ENCODE measurements around the gene ESR2.
"Not testable (repeated sequence)": the region's sequence is repeated elsewhere in the genome, so short reads cannot be mapped to it uniquely, and the experiment has no call there.

ESR2 gene

DNA sequence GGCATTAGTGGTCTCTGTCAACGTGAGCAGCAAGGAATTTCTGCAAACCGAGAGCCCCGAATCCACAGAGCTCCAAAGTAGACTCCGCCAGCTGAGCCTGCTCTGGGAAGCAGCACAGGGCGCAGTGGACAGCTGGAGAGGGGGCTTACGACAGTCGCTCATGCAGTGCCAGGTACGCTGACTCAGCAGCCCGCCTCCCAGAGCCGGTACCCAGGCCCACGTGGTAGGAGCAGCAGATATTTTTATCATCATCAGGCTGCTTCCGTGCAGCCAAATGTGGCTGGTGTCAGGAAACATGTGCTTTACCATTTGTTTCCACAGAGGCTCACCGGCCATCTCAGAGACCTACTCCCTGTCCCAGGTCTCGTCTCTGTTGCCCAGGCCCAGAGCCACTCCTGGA is 73.7 kb downstream of the ESR2 start:
- DNase-seq (ENCODE audit: low read depth) = no peak

DNA sequence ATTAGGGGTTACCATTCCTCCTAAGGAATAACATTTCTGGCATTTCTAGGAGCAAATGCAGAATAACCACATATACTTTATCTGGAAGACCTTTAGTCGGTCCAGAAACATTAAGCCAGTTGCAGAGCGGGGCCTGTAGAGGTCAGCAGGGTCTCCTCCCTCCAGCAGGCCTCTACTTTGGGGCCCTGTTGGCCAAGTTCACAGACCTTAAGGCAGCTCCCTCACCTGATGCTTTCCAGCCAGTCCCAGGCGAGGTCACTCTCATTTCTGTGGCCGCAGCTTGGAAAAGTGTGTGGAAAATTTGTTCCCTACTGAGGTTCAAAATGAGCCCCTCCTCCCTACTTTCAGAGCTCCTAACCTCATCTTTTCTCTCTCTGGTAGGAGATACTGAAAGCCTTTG is 74.1 kb downstream of the ESR2 start:
- DNase-seq (ENCODE audit: low read depth) = no peak

- no peak for DNase-seq (ENCODE audit: low read depth)
Observed at GRCh38 chr14:64218344-64219240, 75.6 kb downstream of the ESR2 start.

- no peak for DNase-seq (ENCODE audit: low read depth)
Observed at GRCh38 chr14:64217834-64218233, 76.3 kb downstream of the ESR2 start.

DNA sequence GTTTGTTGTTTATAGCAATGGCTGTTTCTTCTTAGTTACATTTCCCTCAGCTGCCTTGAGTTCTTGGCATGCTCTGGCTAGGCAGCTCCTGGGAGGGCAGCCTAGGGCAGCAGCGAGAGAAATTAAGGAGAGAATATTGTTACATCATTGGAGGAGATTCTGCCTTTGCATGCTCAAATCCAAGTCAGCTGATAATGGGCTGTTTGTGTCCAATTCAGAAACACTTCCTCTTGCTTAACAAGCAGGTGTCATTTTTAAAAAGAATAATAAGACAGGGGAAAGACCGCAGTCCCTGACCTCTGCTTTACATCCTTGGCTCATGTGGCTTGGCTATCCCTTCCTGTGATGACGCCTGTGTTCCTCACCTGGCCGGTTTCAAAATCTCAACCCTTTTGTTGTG is 76.9 kb downstream of the ESR2 start:
- DNase-seq (ENCODE audit: low read depth) = no peak

GRCh38 chr14:64215978-64216377 is 78.2 kb downstream of the ESR2 start:
- DNase-seq (ENCODE audit: low read depth) = no peak

- no peak for DNase-seq (ENCODE audit: low read depth)
Observed at GRCh38 chr14:64215274-64215673, 78.9 kb downstream of the ESR2 start.

DNA sequence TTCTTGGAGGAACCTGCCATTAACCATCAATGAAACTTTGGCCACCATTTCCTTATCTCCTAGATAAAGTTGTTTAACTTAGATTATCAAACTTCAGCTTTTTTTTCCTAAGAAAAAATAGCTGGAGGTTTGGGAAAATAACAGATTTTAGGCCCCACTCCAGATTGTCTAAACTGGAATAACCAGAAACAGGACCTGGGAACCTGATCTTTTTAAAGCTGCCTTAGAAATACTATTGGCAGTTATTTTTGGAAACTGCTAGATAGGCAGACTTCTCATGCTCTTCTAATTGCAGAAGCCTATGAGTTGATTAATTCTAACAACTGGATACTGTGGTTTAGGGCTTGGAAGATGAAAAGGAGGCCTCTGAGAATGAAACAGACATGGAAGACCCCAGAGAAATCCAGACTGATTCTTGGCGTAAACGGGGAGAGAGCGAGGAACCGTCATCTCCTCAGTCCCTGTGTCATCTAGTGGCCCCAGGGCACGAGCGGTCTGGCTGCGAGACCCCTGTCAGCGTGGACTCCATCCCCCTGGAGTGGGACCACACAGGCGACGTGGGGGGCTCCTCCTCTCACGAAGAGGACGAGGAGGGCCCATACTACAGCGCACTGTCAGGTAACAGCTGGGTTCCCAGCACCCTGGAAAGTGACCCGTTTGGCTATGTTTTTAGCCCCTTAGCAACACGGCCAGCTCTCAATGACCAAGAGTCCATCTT is 80.2 kb downstream of the ESR2 start:
- DNase-seq (ENCODE audit: low read depth) = no peak

- DNase-seq (ENCODE audit: low read depth) = no peak
Observed at GRCh38 chr14:64213086-64213485, 81.1 kb downstream of the ESR2 start.

- DNase-seq (ENCODE audit: low read depth) = no peak
Observed at GRCh38 chr14:64212666-64213065, 81.5 kb downstream of the ESR2 start.

DNA sequence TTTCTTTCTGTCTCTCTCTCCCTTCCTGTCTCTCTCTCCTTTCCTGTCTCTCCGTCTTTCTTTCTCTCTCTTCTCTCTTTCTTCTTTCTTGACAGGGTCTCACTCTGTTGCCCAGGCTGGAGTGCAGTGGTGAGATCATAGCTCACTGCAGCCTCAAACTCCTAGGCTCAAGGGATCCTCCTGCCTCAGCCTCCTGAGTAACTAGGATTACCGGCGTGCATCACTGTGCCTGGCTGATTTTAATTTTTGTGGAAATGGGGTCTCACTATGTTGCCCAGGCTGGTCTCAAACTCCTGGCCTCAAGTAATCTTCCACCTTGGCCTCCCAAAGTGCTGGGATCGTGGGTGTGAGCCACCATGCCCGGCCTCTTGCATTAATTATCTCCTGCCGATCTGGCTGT is 83.3 kb downstream of the ESR2 start:
- DNase-seq (ENCODE audit: low read depth) = not testable (repeated sequence)

DNA sequence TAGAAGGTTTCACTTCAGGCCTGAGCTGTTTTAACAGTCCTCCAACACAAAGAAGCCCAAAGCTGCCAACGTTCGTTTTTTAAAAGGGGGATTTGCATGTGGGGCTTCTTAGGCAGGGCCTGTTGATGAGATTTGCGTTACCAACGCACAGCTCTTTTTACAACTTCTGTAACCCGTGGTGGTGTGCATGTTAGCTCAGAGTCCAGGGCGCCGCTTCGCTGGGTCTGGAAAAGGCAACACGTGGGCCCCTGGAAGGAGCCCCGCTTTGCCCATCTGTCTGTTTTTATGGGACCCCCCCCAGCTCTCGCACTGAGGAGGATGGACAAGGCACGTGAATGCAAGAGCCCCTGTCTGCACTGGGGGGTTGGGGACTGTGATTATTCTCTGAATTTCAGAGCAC is 84.0 kb downstream of the ESR2 start:
- no peak for DNase-seq (ENCODE audit: low read depth)

GRCh38 chr14:64209444-64210131 is 84.6 kb downstream of the ESR2 start:
- DNase-seq (ENCODE audit: low read depth) = no peak

DNA sequence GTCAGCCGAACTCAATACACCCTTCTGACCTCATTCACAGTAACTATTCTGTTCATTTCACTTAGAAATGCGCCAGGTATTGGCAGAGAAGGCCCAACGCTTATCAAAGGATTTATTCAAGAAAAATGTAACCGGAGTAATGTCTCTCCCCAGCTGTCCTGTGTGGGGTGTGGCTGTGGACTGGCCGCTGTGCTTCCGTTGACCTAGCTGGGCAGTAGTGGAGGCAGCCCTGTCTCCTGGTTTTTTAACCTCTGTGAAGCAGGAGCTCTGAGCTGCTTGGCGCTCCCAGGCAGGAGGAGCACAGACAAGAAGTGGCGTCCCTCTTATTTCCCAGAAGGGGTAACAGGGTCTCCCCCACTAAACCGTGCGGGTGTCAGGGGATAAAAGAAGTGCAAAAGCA is 85.2 kb downstream of the ESR2 start:
- DNase-seq (ENCODE audit: low read depth) = no peak

DNA sequence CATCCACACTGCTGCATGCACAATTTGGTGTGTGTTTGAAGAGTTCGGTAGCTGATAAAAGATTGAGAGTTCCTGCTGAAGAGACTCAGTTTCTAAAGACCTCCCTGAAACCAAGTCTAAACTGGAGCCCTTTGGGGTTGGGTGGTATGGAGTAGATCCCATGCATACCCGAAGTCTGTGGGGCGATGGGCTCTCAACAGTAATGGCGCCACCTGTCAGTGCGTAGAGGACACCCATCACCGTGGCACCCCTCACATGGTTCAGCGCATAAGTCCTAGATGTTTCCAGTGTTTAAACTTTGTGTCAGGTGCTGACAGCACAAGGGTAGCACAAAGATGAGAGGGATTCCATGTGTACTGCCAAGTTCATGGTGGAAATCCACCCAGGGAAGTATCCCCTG is 85.9 kb downstream of the ESR2 start:
- DNase-seq (ENCODE audit: low read depth) = no peak

- no peak for DNase-seq (ENCODE audit: low read depth)
Observed at GRCh38 chr14:64203366-64204006, 90.7 kb downstream of the ESR2 start.

DNA sequence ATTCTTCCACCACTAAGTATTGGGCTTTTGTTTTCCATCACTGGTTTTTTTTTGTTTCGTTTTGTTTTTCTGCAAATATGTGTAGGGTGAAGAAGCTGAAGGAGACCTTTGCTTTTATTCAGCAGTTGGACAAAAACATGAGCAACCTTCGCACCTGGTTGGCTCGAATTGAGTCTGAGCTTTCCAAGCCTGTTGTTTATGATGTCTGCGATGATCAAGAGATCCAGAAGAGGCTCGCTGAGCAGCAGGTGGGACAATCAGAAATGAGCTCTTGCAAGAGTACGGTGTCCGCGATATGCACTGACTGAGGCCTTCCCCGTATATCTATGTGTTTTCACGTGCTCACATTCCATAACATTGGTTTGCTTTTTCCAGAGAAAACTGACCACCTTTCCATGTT is 91.5 kb downstream of the ESR2 start:
- no peak for DNase-seq (ENCODE audit: low read depth)

DNA sequence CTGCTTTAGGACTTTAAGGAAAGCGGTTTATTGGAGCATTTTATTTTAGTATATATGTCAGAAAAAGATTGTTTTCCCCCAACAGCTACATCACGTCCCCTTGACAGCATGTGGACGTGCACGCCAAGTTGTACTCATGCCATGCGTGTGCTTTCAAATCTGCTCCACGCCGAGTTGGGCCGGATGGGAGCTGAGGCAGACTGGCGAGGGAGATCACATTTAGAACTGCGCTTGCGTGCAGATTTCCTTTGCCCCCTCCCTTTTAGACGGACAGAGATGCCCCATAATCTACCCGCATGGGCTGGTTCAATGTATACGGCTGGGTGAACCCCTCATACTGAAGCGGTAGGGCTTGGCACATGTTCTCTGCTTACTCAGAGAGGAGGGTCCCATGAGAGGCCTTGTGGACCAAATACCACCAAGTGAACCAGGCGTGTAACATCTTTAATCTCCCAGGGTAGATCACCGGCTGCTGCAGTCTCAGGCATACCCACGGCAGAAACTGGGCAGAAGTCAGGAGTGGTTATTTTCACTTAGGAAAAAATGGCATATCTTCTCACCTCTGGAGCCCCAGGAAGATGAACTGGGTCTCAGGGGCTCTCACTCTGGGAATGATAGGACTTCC is 92.1 kb downstream of the ESR2 start:
- no peak for DNase-seq (ENCODE audit: low read depth)

DNA sequence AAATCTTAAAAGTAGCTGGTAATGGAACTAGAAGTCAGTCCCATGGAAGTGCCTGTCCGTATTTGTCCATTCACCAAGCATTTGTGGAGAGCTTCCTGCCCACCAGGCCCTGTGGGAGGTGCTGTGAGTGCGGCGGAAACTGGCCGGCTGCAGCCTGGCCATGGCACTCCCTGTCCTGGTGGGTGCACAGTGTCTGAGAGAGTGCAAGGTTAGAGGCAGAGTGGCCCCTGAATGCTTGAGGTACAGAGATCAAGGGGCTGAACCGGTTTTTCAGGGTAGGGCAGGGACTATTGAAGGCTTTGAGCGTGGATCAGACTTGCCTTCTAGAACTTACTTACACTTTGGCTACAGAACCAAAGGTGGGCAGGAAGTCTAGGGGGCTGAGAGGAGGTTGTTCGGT is 92.9 kb downstream of the ESR2 start:
- no peak for DNase-seq (ENCODE audit: low read depth)

GRCh38 chr14:64200170-64200569 is 94.0 kb downstream of the ESR2 start:
- no peak for DNase-seq (ENCODE audit: low read depth)

DNA sequence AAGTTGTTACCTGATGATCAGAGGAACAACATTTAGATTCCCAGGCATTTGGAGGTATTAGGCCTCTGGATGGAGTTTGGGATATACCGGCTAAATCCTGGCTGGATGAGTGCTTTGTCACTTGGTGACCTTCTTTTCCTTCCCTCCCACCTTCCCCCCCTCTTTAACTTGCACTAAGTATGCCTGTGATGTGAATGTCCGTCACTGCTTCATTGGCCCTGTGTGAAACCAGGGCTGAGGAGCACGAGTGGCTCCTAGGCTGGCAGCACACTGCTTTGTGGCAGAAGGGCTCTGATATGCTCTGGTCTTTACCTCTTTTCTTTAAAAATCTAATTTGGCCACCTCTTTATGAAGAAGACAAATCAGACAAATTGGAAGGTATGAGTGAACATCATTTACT is 95.7 kb downstream of the ESR2 start:
- DNase-seq (ENCODE audit: low read depth) = no peak

DNA sequence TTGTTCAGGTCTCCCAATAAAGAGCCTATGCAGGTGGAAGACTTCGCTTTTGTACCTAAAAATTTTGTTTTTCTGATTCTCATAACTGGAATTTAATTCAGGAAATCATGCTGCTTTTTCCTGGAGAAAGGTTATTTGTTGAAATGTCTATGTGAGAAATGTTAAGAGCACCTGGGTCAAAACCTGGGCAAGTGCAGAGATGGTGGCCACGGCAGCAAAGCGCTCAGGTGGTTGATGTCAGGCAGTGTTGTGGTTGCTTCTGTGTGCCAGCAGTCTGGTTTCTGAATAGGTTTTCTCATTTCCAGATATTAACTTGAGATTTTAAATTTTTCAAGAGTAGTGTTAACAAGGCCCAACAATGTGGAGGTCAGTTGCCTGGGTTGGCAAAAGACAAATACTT is 96.2 kb downstream of the ESR2 start:
- DNase-seq (ENCODE audit: low read depth) = no peak

All from T-helper 22 cell (primary cell).